Frontal cortex (tissue), 4 donors: ENCODE measurements around the gene INTS6. TPM values are rescaled to one million over a fixed set of nuclear protein-coding genes. Genes with fewer than 3 reads are reported as not detected.

ENCODE experiments used
- DNase-seq, 2 donors: peaks; one replicate each; pipeline ENCODE4 v3.0.0; 2012; ENCODE audit warnings: low spot score in 2 of 2
- FAIRE-seq: peaks from 2 replicates; lab custom pipeline; 2012; peaks lifted over from hg19 to GRCh38; lab: Jason Lieb, UNC
- total RNA-seq: library from RNA; depleted of rRNA; stranded (reverse); fragments of >200 nt; gene quantifications from one replicate; pipeline ENCODE4 v1.2.3, GENCODE V29; 2014
- donor health status: control.
- donor health status: control.
- donor health status: control.

The INTS6 gene
- total RNA-seq, 1 donor from 2014 or later = 39.9 TPM

DNA sequence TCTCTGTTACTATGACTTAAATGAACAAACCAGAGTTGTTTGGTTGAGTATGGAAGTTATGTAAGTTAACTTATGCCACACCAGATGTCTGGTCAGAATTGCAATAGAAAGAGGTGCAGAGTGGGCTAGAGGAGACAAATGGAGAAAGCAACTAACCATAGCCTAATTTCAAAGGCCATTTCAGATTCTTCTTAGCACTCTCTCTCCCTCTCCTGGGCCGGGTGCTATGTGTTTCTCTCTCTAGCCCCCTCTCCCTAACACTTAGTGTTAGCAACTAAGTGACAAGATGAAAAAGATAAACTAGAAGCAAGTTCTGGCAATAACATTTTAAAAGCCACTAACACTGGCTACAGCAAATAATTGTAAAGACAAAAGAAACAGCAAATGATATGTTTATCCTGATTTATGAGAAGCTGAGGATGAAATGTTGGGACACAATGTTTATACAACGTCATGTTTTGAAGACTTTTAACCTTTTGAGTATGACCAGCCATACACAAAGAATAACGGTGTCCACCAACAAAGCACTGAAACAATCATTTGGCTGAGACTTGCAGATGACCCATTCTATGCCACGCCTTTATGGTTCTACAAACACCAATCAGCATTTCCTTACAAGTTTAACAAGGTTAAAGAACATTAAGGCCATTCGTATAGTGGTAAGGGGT lies 94.8 kb downstream of the INTS6 start:
- DNase-seq (no peak), FAIRE-seq (no peak)

GRCh38 chr13:51355217-51355616 lies 97.6 kb downstream of the INTS6 start:
- DNase-seq (no peak), FAIRE-seq (no peak)

DNA sequence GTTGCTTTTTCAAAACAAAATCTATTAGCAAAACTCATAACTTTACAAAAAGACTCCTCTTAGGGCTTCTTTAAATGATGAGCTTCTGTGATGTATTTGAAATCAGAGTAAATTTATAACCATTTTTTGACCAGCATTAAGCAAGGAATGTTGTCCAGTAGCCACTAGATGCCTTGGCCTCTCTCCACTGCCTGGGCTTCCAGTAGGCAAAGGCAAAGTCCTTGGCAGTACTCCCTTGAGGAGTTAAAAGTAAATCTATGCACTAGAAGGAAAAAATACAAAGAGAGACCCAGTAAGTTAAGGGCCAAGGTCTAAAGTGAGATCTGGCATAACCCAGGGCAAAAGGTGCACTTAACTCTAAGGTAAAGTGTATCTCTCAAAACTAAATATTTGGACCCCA lies 103.8 kb downstream of the INTS6 start:
- no peak for FAIRE-seq
- DNase-seq = no peak

DNA sequence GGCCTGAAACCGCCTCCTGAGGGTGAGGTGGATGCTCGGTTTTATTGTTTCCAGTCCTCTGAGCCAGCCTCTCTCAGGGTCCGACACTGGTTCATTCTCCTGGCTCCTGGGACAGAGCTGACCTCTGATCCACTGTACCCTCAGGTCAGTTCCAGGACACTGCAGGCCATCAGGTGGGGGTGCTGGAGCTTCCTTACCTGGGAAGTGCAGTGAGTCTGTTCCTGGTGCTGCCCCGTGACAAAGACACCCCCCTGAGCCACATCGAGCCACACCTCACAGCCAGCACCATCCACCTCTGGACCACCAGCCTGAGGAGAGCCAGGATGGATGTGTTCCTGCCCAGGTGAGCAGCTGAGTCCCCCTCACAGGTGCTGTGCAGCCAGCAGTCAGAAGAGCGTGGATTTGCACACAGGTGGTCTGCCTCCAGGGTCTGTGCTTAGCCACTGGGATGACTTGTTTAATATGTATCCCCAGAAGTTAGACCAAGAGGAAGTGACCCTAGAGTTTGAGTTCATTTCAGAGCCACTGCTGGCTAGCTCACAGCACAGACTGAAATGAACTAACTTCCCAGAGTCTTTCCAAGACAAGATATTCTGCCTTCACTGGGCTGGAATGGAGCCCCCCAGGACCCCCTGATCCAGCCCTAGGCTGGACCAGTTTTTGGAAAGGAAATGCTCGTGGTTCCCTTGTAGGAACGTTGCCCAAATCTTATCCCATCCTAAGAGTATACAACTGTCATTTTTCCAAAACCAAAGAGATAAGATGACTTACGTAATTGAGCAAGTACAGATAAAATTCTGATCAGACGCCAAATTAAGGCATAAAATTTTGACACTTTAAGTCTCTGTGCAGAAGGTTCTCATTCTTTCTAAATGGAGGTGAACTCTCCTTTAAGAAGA lies 104.5 kb downstream of the INTS6 start:
- no peak for FAIRE-seq
- DNase-seq = no peak

DNA sequence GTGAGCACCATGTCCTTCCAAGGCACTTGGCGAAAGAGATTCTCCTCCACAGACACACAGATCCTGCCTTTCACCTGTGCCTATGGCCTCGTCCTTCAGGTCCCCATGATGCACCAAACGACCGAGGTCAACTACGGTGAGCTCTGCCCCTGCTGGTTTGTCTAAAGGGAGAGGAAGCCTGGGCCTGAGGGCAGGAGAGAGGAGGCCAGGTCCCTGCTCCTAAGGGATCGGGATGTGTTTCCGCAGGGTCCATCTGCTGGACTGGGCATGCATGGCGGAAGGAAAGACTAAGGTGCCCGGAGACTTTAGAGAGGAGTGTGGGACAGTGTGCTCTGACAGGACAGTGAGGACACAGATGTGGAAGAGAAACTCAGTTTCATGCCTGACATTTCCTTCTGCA lies 105.7 kb downstream of the INTS6 start:
- DNase-seq (no peak), FAIRE-seq (no peak)

DNA sequence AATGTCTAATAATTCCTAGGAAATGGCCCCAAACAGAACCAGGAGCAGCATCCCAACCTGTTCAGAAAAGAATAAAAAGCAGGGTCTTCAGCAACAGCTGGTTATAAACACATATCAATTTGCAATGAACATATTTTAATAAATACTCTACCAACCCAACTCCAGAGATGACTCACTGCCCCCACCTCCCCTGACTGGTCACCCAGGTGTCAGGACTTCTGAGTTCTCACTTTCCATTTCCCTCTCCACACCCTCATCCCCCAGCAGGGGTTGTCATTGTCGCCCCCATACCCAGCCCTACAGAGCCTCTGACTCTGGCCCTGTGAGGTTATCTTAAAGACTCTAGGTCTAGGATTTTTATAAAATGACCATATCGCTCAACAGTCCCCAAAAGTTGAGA lies 106.4 kb downstream of the INTS6 start:
- no peak for FAIRE-seq

GRCh38 chr13:51343475-51343874 lies 109.4 kb downstream of the INTS6 start:
- no peak for FAIRE-seq

More for the DNA sequence above, 106.4 kb downstream of the INTS6 start:
- DNase-seq = no peak

DNA sequence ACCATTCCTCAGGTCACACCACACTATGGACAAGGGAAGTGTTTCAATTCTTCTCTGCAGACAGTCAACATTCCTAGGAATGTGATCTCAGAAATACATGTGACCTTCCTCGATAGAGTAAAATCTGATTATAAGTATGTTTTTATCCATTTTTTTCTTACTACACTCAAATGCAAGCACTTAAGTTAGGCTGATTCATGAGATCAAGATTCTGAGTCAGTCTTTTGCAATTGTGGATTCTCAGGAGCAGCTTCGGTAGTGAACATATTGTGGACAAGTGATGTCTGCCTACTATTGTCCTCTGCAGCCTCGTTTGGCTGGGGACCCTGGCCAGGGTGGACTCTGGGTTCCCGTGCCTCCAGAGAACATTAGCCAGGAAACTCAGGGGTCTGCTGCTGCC lies 110.1 kb downstream of the INTS6 start:
- FAIRE-seq = no peak
- DNase-seq = no peak

More at GRCh38 chr13:51343475-51343874, 109.4 kb downstream of the INTS6 start:
- DNase-seq = no peak

- FAIRE-seq = no peak
Measured at GRCh38 chr13:51341791-51342190, 111.0 kb downstream of the INTS6 start.

DNA sequence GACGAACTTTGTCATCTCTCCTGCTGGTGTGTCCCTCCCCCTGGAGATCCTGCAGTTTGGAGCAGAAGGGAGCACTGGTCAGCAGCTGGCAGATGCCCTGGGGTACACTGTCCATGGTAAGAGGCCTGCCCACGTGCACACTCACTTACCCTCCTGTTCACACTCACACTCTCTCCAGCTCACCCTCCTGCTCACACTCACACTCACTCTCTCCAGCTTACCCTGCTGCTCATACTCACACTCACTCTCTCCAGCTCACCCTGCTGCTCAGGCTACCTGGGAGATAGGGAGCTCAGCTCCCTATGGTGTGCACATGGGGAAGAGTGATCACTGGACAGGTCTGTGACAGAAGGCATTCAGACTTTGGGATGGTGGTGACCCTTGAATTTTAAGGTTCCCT lies 111.6 kb downstream of the INTS6 start:
- DNase-seq (no peak), FAIRE-seq (no peak)

More at GRCh38 chr13:51341791-51342190, 111.0 kb downstream of the INTS6 start:
- no peak for DNase-seq

DNA sequence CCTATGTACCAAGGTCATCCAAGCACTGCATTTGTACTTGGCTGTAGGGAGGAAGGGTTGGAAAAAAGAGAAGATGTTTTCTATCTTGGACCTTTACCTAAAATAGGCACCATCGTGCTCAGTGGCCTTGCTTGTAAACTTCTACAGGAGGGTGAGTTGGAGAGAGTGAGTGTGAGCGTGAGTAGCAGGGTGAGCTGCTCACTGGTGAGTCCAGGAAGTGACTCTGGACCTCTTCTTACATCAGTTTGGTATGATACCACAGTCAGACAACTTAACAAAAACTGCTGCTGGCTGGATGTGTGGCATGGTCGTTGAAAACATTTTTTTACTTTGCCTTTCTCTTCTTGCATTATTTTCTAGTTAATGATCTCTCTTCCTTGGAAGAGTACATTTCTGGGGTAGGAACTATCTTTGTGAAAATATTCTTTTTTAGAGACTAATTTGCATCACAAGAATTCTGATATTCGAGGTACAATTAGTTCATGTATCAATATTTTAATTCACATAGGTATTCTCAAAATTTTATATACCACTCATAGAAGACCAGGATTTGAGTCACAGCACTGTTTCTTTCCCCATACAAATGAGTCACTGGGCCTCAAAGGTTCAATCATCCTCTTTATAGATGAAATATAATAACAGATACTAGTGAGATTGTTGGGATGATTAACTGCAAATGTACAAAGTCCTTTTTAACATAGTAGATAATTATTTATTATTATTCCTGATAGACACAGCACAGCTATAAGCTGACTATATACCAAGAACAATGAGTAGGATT lies 112.7 kb downstream of the INTS6 start:
- DNase-seq (no peak), FAIRE-seq (no peak)

- no peak for FAIRE-seq
- no peak for DNase-seq
Measured at GRCh38 chr13:51339354-51339753, 113.5 kb downstream of the INTS6 start, which contains the start of gene SERPINE3. SERPINE3 (plus strand) TSS chr13:51339691; CDS start chr13:51341092, 1,401 bp downstream.

DNA sequence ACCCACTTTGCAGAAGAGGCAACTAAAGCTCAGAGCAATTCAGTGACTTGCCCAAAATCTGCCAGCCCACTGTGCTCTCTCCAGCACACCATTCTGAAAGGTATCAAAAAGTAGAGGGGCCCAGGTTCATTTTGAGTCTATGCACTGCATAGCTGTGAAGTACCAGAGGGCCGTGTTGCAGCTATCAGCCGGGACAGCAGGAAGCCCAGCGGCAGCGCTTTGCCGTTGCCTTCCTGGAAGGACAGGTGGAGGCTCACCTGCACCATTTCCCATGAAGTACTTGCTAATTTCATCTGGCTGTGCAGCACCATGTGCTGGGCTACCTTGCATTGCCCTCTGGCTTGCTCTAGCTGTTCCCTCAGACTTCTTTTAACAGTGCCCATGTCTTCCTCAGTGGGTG lies 116.1 kb downstream of the INTS6 start:
- FAIRE-seq (no peak), DNase-seq (no peak)

GRCh38 chr13:51333826-51334225 lies 119.0 kb downstream of the INTS6 start:
- FAIRE-seq (no peak), DNase-seq (no peak)

GRCh38 chr13:51333421-51333820 lies 119.4 kb downstream of the INTS6 start:
- DNase-seq (no peak), FAIRE-seq (no peak)

DNA sequence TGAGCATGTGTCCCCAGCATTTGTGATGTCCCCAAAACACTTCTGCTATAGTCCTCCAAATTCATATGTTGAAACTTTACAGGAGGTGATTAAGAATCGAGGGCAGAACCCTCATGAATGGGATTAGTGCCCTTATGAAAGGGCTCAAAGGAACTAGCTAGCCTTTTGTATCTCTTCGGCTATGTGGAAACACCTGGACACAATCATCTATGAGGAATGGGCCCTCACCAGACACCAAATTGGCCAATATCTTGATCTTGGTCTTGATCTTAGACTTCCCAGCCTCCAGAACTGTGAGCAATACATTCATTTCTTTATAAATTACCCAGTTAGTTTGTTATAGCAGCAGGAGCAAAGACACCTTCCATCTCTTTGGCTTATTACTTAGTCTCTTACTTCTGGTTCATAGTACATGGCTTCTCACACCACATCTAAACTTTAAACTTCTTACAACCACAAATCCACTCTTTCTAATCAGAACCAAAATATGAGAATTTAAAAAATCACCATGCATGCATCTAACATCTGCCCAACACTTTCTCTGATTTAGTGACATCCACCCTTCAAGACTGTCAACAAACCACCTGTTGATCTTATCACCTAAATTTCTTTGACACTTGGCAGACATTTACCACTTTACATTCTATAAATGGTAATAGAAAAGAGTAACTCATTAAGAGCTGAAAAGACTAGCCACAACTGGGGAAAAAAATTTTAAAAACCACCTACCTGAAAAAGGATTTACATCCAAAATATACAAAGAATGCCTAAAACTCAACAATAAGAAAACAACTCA lies 120.1 kb downstream of the INTS6 start:
- DNase-seq (no peak), FAIRE-seq (no peak)

- DNase-seq = no peak
- no peak for FAIRE-seq
Measured at GRCh38 chr13:51331354-51331861, 121.4 kb downstream of the INTS6 start.

GRCh38 chr13:51330791-51331190 lies 122.0 kb downstream of the INTS6 start:
- no peak for DNase-seq
- FAIRE-seq = no peak

DNA sequence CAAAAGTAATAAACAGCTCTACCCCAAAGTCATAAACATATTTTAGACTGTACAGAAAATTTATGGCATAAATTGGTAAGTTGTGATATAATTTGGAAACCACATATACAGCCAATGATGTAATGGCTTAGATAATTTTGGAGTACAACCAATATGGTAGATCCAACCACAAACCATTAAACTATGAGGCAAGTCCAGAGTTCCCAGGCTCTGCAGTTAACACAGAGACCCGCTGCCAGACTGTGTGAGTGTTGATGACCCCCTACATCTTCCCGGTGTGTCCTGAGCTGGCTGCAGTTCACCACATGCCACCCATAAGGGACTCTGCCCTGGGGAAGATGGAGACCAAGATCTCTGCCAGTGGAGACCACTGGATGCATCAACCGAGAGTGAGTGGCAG lies 123.2 kb downstream of the INTS6 start:
- FAIRE-seq = no peak

More for the DNA sequence above, 123.2 kb downstream of the INTS6 start:
- DNase-seq = no peak
